ENCODE data around the gene GPBP1L1. TPM values are rescaled to one million over a fixed set of nuclear protein-coding genes. Genes with fewer than 3 reads are reported as not detected.

GPBP1L1 gene
- total RNA-seq, 4 donors from 2014 or later: 107 to 148 (median 128) TPM

DNA sequence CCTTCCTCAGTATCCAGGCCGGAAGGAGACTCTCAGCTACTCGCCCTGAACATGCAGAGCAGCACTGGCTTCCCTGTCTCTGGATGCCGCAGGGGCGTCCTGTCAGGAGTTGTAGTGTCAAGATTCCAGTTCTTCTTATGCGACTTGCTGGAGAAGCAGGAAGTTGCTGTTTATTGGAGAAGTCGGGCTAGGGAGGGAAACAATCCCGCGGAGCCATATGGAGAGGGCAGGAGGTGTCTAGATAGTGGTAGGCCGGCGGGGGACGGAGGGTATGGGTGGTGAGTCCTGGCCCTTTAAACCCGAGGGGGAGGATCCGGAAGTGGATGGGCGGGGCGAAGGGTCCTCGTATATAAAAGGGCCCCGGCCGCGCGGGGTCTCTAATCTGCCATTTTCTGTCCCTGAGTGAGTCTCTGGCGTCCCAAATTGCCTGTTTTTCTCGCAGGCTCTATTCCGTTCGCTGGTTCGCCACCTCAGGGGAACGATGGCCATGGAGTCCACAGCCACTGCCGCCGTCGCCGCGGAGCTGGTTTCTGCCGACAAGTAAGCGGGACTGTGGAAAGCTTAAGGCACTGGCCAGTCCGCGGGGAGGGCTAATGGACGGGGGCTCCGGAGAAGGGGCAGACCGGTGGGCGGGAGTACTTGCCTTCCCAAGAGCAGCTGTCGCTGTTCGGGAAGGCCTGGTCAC, 102.5 kb downstream of the GPBP1L1 start, which contains the start of gene NASP:
Gene NASP, plus strand, starts transcription at position 376 of the 685 bp plus-strand sequence. Its CDS starts 106 bp downstream, at position 482.
- WGBS, 2 donors: 0% methylated on average over 34 to 40 of the region's 41 CpGs
- H3K27me3 ChIP-seq: no peaks in the 10 kb centered on the region

DNA sequence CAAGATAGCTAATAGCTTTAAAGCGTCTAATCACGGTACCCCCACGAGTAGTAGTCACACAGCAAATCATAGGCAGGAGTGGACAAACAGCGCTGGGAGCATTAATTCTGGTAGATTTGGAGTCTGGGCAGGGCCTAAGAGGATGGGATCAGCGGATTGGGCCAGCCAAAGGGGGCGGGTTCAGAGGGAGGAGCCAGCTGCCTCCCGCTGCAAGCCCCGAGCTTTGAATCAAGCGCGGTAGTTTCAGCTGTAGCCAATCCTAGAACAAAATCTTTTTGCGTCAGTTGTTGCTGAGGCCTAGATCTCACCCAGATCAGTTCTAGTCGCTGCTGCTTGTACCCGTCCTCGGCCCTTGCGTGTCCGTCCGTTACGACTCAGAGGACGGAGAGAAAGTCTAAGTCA, 103.1 kb downstream of the GPBP1L1 start:
- Histone ChIP-seq H3K27me3 (no peaks in the 10 kb centered on the region), H3K27ac (peak overlapping the region; percentile 66 to 94 (median 92)), H3K4me1 (peaks cover 0 to 24% (median 13%) of the 10 kb centered on the region in 4 donors), H3K9me3 (no peaks in the 10 kb centered on the region), H3K4me3 (peak overlapping the region; percentile 81 to 82 (median 82)), H3K36me3 (no peaks in the 10 kb centered on the region)
- 0 to 1% methylated on average over 14 to 19 of the region's 19 CpGs for WGBS, 2 donors
- peak; percentile 85 to 92 for DNase-seq (ENCODE audit: low spot score in 2 of 2)
- TF ChIP-seq CTCF (IDR thresholded peaks at IDR 0.05) (no peak), POLR2A (IDR thresholded peaks at IDR 0.05) (no peak), EP300 (IDR thresholded peaks at IDR 0.05) (no peak)

More for the DNA sequence above, 102.5 kb downstream of the GPBP1L1 start, which contains the start of gene NASP:
- Histone ChIP-seq H3K4me1 (peaks cover 0 to 24% (median 13%) of the 10 kb centered on the region in 4 donors), H3K4me3 (peak within 1 kb of the TSS; percentile 81 to 82 (median 82)), H3K36me3 (no peaks in the 10 kb centered on the region), H3K9me3 (no peaks in the 10 kb centered on the region), H3K27ac (peak within 1 kb of the TSS; percentile 66 to 94 (median 92))
- TF ChIP-seq POLR2A (IDR thresholded peaks at IDR 0.05) (peak; percentile 54 to 77), CTCF (IDR thresholded peaks at IDR 0.05) (peak in 1 of 5 experiments; percentile 17), EP300 (IDR thresholded peaks at IDR 0.05) (peak in 1 of 2 donors; percentile 96)
- DNase-seq (ENCODE audit: low spot score in 2 of 2): peak; percentile 79 to 93

Small RNAs within 50 kb of the gene (small RNA-seq; reads per million reads assigned to genes)
- gene AL355480.1 (not detected), gene AL355480.2 (not detected), gene AL355480.3 (not detected), gene AL355480.4 (not detected)

Other genes with a start within 250 kb of the GPBP1L1 start
- gene TESK2, start 195.4 kb downstream of the GPBP1L1 start, total RNA-seq: 10 to 100 TPM in 1 of 4 donors, 1 to 10 TPM in 3; 3.9 to 11.7 (median 8.5) TPM
- 1 to 10 TPM in 2 of 4 donors, under 1 TPM in 1, not detected in 1; 0.42 to 2.9 (median 1.1) TPM for gene CCDC163, start 186.5 kb downstream of the GPBP1L1 start, total RNA-seq
- gene MMACHC, start 186.2 kb downstream of the GPBP1L1 start, total RNA-seq: 1 to 10 TPM; 3.6 to 4.2 (median 4.0) TPM
- 100 to 1,000 TPM; 160 to 225 (median 203) TPM for gene PRDX1, start 164.6 kb downstream of the GPBP1L1 start, total RNA-seq
- gene AKR1A1, start 135.7 kb downstream of the GPBP1L1 start, total RNA-seq: 10 to 100 TPM; 53.1 to 69.5 (median 63.5) TPM
- 100 to 1,000 TPM in 1 of 4 donors, 10 to 100 TPM in 3; 71.2 to 105 (median 80.6) TPM for gene NASP, start 102.5 kb downstream of the GPBP1L1 start, total RNA-seq
- 1 to 10 TPM in 3 of 4 donors, under 1 TPM in 1; 0.44 to 5.9 (median 4.3) TPM for gene CCDC17, start 62.5 kb downstream of the GPBP1L1 start, total RNA-seq
- gene TMEM69, start 1.6 kb upstream of the GPBP1L1 start, total RNA-seq: 10 to 100 TPM; 10.2 to 28.6 (median 15.4) TPM
- gene IPP, start 64.1 kb upstream of the GPBP1L1 start, total RNA-seq: 10 to 100 TPM in 3 of 4 donors, 1 to 10 TPM in 1; 8.4 to 15.3 (median 13.9) TPM
- gene MAST2, start 117.1 kb upstream of the GPBP1L1 start, total RNA-seq: 100 to 1,000 TPM in 1 of 4 donors, 10 to 100 TPM in 3; 38.0 to 122 (median 57.1) TPM

Measured in tibial nerve (tissue), 4 donors.